ENCODE data around the gene GRPEL2. TPM values are rescaled to one million over a fixed set of nuclear protein-coding genes. Genes with fewer than 3 reads are reported as not detected.

Gene GRPEL2
- total RNA-seq, 1 donor from 2014 or later = 22.6 TPM

DNA sequence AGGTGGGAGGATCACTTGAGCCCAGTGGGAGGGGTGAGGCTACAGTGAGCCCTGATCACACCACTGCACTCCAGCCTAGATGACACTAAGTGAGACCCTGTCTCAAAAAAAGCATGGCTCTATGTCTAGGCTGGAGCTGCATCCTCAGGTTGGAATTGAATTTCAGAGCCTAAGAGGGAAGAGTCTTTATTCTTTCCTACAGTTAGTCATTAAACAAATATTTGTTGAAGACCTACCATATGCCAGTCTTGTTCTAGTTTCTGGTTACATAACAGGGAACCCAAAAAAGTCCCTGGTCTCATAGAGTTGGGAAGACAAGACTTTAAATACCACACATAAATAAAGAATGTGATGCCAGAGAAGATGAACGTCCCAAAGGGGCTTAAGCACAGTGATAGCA is 6.9 kb upstream of the GRPEL2 start:
- H3K27ac Mint-ChIP-seq = no peak overlapping the region
- no peak for DNase-seq (ENCODE audit: extremely low spot score, unreplicated experiment)
- no peaks in the 10 kb centered on the region for H3K4me1 Mint-ChIP-seq (ENCODE audit: unreplicated experiment)
- no peaks in the 10 kb centered on the region for H3K9me3 Mint-ChIP-seq
- TF ChIP-seq, protein P1, sequence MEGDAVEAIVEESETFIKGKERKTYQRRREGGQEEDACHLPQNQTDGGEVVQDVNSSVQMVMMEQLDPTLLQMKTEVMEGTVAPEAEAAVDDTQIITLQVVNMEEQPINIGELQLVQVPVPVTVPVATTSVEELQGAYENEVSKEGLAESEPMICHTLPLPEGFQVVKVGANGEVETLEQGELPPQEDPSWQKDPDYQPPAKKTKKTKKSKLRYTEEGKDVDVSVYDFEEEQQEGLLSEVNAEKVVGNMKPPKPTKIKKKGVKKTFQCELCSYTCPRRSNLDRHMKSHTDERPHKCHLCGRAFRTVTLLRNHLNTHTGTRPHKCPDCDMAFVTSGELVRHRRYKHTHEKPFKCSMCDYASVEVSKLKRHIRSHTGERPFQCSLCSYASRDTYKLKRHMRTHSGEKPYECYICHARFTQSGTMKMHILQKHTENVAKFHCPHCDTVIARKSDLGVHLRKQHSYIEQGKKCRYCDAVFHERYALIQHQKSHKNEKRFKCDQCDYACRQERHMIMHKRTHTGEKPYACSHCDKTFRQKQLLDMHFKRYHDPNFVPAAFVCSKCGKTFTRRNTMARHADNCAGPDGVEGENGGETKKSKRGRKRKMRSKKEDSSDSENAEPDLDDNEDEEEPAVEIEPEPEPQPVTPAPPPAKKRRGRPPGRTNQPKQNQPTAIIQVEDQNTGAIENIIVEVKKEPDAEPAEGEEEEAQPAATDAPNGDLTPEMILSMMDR (conservative IDR thresholded peaks at IDR 0.05) = no peak
- H3K36me3 Mint-ChIP-seq = peaks cover 3% of the 10 kb centered on the region
- no peak overlapping the region for H3K4me3 Mint-ChIP-seq
- no peaks in the 10 kb centered on the region for H3K27me3 Mint-ChIP-seq

DNA sequence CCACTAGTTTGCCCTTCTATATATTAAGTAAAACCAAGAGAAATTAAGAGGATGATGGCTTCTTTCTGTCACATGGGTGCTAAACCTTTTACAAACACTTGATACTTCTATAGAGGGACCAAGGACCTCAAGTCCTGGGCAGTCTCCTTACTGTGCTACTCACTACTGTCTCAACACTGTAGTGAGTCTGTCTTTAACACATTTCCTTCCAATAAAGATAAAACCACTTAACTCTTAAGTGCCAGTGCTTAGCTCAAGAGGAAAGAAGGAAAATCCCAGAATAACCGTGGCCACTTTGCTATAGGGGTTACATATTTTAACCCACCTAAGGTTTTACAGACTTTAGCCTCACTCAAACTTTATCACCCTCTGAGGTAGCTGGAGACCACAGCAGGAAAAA is 4.4 kb upstream of the GRPEL2 start:
- H3K36me3 Mint-ChIP-seq = peaks cover 3% of the 10 kb centered on the region
- TF ChIP-seq, protein P1 (conservative IDR thresholded peaks at IDR 0.05) = no peak
- no peaks in the 10 kb centered on the region for H3K27me3 Mint-ChIP-seq
- no peaks in the 10 kb centered on the region for H3K9me3 Mint-ChIP-seq
- no peak overlapping the region for H3K4me3 Mint-ChIP-seq
- H3K4me1 Mint-ChIP-seq (ENCODE audit: unreplicated experiment) = peaks cover 13% of the 10 kb centered on the region
- DNase-seq (ENCODE audit: extremely low spot score, unreplicated experiment) = no peak
- H3K27ac Mint-ChIP-seq = no peak overlapping the region

DNA sequence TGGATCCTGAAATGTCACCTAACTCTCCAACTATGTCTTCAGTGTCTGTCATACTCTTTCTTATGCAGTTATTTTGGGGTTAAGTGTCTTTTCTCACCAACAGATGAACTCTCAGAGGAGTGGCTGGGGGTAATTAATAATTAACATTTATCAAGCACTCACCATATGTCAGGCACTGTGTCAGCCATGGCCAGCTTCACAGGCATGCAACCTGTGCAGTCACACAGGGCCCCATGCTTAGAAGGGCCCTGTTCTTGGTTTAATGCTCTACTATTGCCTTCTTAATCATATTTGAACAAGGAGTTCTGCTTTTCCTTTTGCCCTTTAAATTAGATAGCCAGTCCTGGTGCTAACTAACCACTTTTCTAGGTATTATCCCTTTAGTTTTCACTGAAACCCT is 3.4 kb upstream of the GRPEL2 start:
- peaks cover 13% of the 10 kb centered on the region for H3K4me1 Mint-ChIP-seq (ENCODE audit: unreplicated experiment)
- no peak overlapping the region for H3K27ac Mint-ChIP-seq
- no peak overlapping the region for H3K4me3 Mint-ChIP-seq
- no peaks in the 10 kb centered on the region for H3K9me3 Mint-ChIP-seq
- H3K27me3 Mint-ChIP-seq = no peaks in the 10 kb centered on the region
- no peak for DNase-seq (ENCODE audit: extremely low spot score, unreplicated experiment)
- peaks cover 3% of the 10 kb centered on the region for H3K36me3 Mint-ChIP-seq
- TF ChIP-seq, protein P1 (conservative IDR thresholded peaks at IDR 0.05) = no peak

DNA sequence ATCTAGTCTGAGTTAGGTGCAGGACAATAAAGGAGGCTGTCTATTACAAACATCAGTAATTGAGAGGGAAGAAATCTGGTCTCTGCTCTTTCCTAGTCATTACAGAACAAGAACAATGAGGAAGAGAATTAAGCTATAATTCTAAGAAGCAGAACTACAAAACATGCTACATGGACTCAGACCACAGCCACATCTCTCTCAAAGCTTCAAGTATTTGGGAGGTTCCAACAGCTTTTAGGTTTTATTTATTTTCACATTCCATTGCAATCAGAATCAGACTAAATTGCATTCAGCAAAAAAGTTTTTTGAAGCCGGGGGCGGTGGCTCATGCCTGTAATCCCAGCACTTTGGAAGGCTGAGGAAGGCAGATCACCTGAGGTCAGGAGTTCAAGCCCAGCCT is 1.1 kb upstream of the GRPEL2 start:
- H3K4me1 Mint-ChIP-seq (ENCODE audit: unreplicated experiment) = peaks cover 13% of the 10 kb centered on the region
- DNase-seq (ENCODE audit: extremely low spot score, unreplicated experiment) = no peak
- peak overlapping the region; percentile 97 for H3K4me3 Mint-ChIP-seq
- peaks cover 5% of the 10 kb centered on the region for H3K36me3 Mint-ChIP-seq
- H3K27ac Mint-ChIP-seq = peak overlapping the region; percentile 92
- no peaks in the 10 kb centered on the region for H3K27me3 Mint-ChIP-seq
- TF ChIP-seq, protein P1 (conservative IDR thresholded peaks at IDR 0.05) = no peak
- H3K9me3 Mint-ChIP-seq = no peaks in the 10 kb centered on the region

DNA sequence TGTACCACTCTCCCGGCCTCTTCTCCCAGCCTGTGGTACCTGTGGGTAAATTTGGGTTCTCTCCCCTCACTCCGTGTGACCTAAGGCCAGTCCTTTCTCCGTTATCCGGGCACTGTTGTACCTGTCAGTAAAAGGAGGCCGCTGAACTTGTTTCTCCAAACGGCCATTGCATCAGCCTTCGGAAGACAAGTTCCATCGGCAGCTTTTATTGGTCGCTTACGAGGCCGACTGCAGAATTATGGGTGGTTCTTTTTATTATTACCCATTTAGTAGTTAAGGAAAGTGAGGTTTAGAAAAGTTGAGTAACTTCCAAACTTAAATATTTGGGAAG is 558 bp downstream of the GRPEL2 start:
- Mint-ChIP-seq H3K9me3 (no peaks in the 10 kb centered on the region), H3K27me3 (no peaks in the 10 kb centered on the region), H3K27ac (peak overlapping the region; percentile 92), H3K36me3 (peaks cover 19% of the 10 kb centered on the region), H3K4me3 (peak overlapping the region; percentile 97), H3K4me1 (ENCODE audit: unreplicated experiment) (peaks cover 13% of the 10 kb centered on the region)
- TF ChIP-seq, protein P1 (conservative IDR thresholded peaks at IDR 0.05) = no peak
- no peak for DNase-seq (ENCODE audit: extremely low spot score, unreplicated experiment)

DNA sequence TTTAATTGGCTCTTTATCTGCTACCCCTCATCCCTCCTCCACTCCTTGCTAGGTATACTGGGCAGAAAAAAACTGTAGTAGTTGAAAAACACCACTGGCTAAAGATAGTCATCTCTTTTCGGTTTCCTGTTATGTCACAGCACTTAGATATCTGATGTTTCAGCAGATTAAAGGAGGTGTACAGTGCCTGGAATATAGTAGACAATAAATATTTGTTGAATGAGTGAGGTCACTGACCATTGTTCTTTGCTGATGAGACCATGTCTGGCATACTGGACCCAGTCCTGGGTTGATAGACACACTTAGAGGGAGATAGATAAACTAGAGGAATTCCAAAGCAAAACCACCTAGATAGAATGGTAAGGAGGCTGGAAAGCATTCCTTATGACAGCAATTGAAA is 3.2 kb downstream of the GRPEL2 start:
- Mint-ChIP-seq H3K27ac (no peak overlapping the region), H3K27me3 (no peaks in the 10 kb centered on the region), H3K9me3 (no peaks in the 10 kb centered on the region)

More for the DNA sequence above, 3.2 kb downstream of the GRPEL2 start:
- TF ChIP-seq, protein P1 (conservative IDR thresholded peaks at IDR 0.05) = no peak
- DNase-seq (ENCODE audit: extremely low spot score, unreplicated experiment) = no peak
- Mint-ChIP-seq H3K36me3 (peaks cover 29% of the 10 kb centered on the region), H3K4me3 (no peak overlapping the region), H3K4me1 (ENCODE audit: unreplicated experiment) (peaks cover 13% of the 10 kb centered on the region)
